ENCODE measurements around the gene TACC2. TPM values are rescaled to one million over a fixed set of nuclear protein-coding genes. Genes with fewer than 3 reads are reported as not detected.

Gene TACC2
- total RNA-seq, 1 experiment from 2014 or later, result 89.0 TPM

DNA sequence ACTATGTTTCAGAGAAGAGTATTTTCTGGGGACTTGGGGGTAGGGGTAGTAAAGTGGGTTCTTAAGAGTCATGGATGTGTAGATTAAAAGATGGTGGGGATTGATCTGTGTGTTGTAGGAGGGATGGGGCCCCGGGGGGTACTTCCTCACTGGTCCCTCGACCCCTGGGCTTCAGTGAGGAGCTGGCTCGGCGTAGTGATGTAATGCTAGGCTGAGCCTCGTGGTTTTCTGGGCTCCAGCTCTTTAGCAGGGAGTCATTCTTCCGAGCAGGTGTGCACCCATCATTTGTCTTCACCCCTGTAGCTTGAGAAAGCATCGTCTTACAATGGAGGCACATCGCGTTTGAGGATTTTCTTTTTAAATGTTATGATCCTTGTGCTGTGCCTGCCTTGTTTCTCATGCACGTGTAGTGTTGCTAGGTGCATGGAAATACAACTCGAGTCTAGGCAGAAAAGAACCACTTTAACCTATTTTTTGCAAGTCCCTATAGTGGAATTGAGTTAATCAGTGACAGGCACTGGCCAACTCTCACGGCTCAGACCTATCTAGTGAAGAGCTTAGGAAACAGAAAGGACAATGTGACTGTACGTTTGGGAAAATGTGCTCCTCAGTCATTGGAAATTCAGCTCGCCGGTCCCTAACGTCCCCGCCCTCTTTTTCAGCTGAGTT is 176.0 kb downstream of the TACC2 start:
- H3K27ac Mint-ChIP-seq (ENCODE audit: low read depth, unreplicated experiment), result no peak overlapping the region
- CTCF ChIA-PET, result interaction anchor here (0.5 to 0.6 kb wide), 2 partner anchors 21 to 759 kb away, joined by 3 to 5 read pairs; no protein-coding TSS in a partner anchor

DNA sequence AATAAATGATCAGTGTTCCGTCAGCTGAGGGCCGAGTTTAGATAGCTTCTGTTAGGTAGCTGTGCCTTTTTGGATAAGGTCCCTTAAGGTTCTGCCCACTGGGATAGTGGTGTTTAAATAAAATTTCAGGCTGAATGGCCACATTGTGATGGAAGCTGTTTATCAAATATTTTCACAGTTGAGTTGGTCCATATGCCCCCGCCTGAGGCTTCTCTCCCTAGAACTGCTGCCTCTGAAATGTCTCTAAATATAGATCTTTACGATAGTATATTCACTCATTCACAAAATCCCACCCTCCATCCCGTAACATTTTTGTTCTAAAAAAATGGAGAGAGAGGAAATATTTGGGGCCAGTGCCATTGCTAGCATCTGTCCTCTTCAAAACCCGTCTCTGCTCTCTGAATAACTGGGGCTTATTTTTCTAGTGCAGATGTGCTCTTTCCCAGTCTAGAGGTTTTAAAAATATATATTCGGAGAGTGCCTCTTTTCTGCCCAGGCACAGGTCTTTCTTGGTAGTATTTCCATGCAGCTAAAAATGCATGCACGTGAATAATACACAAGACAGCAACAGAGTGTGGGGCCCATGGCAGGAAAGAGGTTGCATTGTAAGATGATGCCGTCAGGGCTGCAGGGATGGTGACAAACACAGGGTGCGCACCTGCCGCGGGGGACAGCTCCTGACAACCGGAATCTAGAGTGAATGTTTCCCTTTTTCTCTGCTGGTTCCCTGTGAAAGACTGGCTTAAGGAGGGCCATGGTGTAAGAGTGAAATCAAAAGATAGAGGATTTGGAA is 176.7 kb downstream of the TACC2 start:
- Mint-ChIP-seq H3K9me3 (ENCODE audit: unreplicated experiment) (no peaks in the 10 kb centered on the region), H3K27me3 (ENCODE audit: insufficient read depth, unreplicated experiment) (no peaks in the 10 kb centered on the region), H3K4me3 (ENCODE audit: unreplicated experiment) (no peak overlapping the region), H3K4me1 (ENCODE audit: insufficient read depth, unreplicated experiment) (peaks cover 6% of the 10 kb centered on the region), H3K27ac (ENCODE audit: low read depth, unreplicated experiment) (no peak overlapping the region), H3K36me3 (ENCODE audit: insufficient read depth, unreplicated experiment) (peaks cover 85% of the 10 kb centered on the region)
- TF ChIP-seq, protein P1, sequence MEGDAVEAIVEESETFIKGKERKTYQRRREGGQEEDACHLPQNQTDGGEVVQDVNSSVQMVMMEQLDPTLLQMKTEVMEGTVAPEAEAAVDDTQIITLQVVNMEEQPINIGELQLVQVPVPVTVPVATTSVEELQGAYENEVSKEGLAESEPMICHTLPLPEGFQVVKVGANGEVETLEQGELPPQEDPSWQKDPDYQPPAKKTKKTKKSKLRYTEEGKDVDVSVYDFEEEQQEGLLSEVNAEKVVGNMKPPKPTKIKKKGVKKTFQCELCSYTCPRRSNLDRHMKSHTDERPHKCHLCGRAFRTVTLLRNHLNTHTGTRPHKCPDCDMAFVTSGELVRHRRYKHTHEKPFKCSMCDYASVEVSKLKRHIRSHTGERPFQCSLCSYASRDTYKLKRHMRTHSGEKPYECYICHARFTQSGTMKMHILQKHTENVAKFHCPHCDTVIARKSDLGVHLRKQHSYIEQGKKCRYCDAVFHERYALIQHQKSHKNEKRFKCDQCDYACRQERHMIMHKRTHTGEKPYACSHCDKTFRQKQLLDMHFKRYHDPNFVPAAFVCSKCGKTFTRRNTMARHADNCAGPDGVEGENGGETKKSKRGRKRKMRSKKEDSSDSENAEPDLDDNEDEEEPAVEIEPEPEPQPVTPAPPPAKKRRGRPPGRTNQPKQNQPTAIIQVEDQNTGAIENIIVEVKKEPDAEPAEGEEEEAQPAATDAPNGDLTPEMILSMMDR (IDR thresholded peaks at IDR 0.05; ENCODE audit: unreplicated experiment), result no peak
- DNase-seq (ENCODE audit: unreplicated experiment), result no peak
- ChIA-PET CTCF (interaction anchor here (0.6 kb wide), 1 partner anchor 114 kb away, joined by 3 read pairs; no protein-coding TSS in a partner anchor), POLR2A (no interaction called here)
- no TSS peak for BruUV-seq (replicated peaks)
- intact Hi-C loops (cut with micrococcal nuclease), result no loop called here

More for the DNA sequence above, 176.0 kb downstream of the TACC2 start:
- peaks cover 87% of the 10 kb centered on the region for H3K36me3 Mint-ChIP-seq (ENCODE audit: insufficient read depth, unreplicated experiment)
- TF ChIP-seq, protein P1 (IDR thresholded peaks at IDR 0.05; ENCODE audit: unreplicated experiment), result no peak
- POLR2A ChIA-PET, result no interaction called here
- DNase-seq (ENCODE audit: unreplicated experiment), result no peak
- BruUV-seq (replicated peaks), result no TSS peak
- no peaks in the 10 kb centered on the region for H3K27me3 Mint-ChIP-seq (ENCODE audit: insufficient read depth, unreplicated experiment)
- no peak overlapping the region for H3K4me3 Mint-ChIP-seq (ENCODE audit: unreplicated experiment)
- H3K9me3 Mint-ChIP-seq (ENCODE audit: unreplicated experiment), result no peaks in the 10 kb centered on the region
- intact Hi-C loops (cut with micrococcal nuclease), result no loop called here
- H3K4me1 Mint-ChIP-seq (ENCODE audit: insufficient read depth, unreplicated experiment), result peaks cover 6% of the 10 kb centered on the region

DNA sequence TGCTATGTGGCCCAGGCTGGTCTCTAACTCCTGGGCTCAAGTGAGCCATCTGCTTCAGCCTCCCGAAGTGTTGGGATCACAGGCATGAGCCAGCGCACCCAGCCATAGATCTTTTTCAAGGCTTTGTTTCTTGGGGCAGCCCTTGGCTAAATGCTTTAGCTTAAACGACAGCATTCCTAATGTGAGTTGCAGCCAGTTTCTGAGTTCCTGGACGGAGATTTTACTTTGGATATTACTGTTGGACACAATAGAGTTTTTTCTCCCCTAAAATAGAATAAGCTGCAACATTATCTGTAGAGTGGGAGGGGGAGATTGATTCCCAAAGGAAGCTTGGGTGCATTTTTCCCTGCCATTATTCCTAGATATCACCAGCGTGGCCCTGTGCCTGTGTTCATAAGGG is 179.1 kb downstream of the TACC2 start:
- Mint-ChIP-seq H3K36me3 (ENCODE audit: insufficient read depth, unreplicated experiment) (peaks cover 76% of the 10 kb centered on the region), H3K4me1 (ENCODE audit: insufficient read depth, unreplicated experiment) (peaks cover 6% of the 10 kb centered on the region), H3K4me3 (ENCODE audit: unreplicated experiment) (no peak overlapping the region), H3K27ac (ENCODE audit: low read depth, unreplicated experiment) (no peak overlapping the region), H3K27me3 (ENCODE audit: insufficient read depth, unreplicated experiment) (no peaks in the 10 kb centered on the region), H3K9me3 (ENCODE audit: unreplicated experiment) (no peaks in the 10 kb centered on the region)
- no peak for DNase-seq (ENCODE audit: unreplicated experiment)
- TF ChIP-seq, protein P1 (IDR thresholded peaks at IDR 0.05; ENCODE audit: unreplicated experiment), result no peak
- ChIA-PET POLR2A (interaction anchor here (0.7 to 1.7 kb wide), 3 partner anchors 9 to 194 kb away, joined by 3 to 5 read pairs (median 3); partner anchors contain the start of gene NSMCE4A), CTCF (interaction anchor here (0.6 to 0.7 kb wide), 2 partner anchors 511 to 1188 kb away, joined by 3 to 4 read pairs; no protein-coding TSS in a partner anchor)
- no TSS peak for BruUV-seq (replicated peaks)
- intact Hi-C loops (cut with micrococcal nuclease), result no loop called here

Measured in MCF 10A (cell line).